Activated naive CD4-positive, alpha-beta T cell treated with anti-CD3 and anti-CD28 coated beads, Interleukin-2, amount 10 ng/mL, durations not matched to agents 7 days and 5 days (primary cell): Measurements from ENCODE around the gene COL5A3.
"Not testable (repeated sequence)": the region's sequence is repeated elsewhere in the genome, so short reads cannot be mapped to it uniquely, and the experiment has no call there.

Experiments used
- CTCF ChIA-PET: fragments of 350-600 bp; sonication (Branson Sonifier 250); formaldehyde crosslinking; loops from one replicate; lab custom pipeline; 2021; ENCODE audit warnings: antibody characterized with exemption; lab: Charles Lee
- DNase-seq: peaks from one replicate; pipeline ENCODE4 v3.0.0-alpha.2; 2020
- H3K27ac Mint-ChIP-seq: one replicate; pipeline ENCODE4 v1.8.0; 2021; ENCODE audit warnings: mild to moderate bottlenecking, moderate library complexity, mixed read lengths
- H3K27me3 Mint-ChIP-seq: one replicate; pipeline ENCODE4 v1.8.0; 2021; ENCODE audit warnings: mild to moderate bottlenecking, mixed read lengths
- H3K36me3 Mint-ChIP-seq: one replicate; pipeline ENCODE4 v1.8.0; 2021; ENCODE audit warnings: mixed read lengths
- H3K4me1 Mint-ChIP-seq: one replicate; pipeline ENCODE4 v1.8.0; 2021; ENCODE audit warnings: mixed read lengths
- H3K4me3 Mint-ChIP-seq: one replicate; pipeline ENCODE4 v1.8.0; 2021; ENCODE audit warnings: mild to moderate bottlenecking, moderate library complexity, mixed read lengths
- H3K9me3 Mint-ChIP-seq: one replicate; pipeline ENCODE4 v1.8.0; 2021; ENCODE audit warnings: mixed read lengths

Gene COL5A3

DNA sequence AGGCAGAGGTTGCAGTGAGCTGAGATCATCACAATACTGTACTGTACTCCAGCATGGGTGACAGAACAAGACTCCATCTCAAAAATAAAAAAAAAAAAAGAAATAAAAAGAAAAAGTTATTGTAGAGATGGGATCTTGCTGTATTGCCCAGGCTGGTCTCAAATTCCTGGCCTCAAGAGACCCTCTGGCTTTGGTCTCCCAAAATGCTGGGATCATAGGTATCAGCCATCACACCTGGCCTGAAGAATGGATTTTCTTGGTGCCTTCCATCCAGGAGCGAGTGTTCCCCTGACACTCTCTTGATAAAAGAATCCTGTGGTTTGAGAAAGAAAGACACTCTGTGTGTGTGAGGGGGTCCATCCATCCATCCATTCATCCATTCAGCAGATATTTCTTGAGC is 78.7 kb downstream of the COL5A3 start:
- H3K4me3 Mint-ChIP-seq: no peak overlapping the region
- peaks cover 3% of the 10 kb centered on the region for H3K9me3 Mint-ChIP-seq
- peaks cover 20% of the 10 kb centered on the region for H3K4me1 Mint-ChIP-seq
- CTCF ChIA-PET: interaction anchor here (0.7 to 6.2 kb wide), 13 partner anchors 9 to 318 kb away, joined by 3 to 66 read pairs (median 4); no protein-coding TSS in a partner anchor
- H3K36me3 Mint-ChIP-seq: peaks cover 3% of the 10 kb centered on the region
- no peak overlapping the region for H3K27ac Mint-ChIP-seq
- peaks cover 70% of the 10 kb centered on the region for H3K27me3 Mint-ChIP-seq
- DNase-seq: no peak

DNA sequence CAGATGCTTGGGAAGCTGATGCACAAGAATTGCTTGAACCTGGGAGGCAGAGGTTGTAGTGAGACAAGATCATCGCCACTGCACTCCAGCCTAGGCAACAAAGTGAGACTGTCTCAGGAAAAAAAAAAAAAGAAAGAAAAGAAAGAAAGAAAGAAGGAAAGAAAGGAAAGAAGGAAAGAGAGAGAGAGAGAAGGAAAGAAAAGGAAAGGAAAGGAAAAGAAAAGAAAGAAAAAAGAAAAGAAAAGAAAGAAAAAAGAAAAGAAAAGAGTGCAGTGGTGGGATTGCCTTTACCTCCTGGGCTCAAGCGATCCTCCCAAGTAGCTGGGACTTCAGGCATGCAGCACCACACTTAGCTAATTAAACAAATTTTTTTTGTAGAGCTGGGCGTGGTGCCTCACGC is 86.9 kb downstream of the COL5A3 start:
- H3K27me3 Mint-ChIP-seq: peaks cover 36% of the 10 kb centered on the region

DNA sequence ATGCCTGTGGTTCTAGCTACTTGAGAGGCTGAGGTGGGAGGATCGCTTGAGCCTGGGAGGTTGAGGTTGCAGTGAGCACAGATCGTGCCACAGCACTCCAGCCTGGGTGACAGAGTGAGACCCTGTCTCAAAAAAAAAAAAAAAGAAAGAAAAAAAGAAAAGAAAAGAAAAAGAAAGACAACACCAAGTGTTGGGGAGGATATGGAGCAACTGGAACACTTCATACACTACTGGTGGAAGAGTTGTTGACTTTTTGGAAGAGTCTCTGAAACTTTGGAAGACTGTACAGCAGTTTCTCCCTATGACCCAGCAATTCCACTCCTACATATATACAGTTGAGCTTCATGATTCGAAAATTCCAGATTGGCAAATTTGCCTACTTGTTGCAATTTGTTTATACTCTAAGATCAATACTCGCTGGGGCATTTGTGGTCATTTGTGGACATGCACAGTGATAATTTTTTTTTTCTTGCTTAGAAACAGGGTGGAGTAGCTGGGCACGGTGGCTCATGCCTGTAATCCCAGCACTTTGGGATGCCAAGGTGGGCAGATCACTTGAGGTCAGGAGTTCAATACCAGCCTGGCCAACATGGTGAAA is 87.4 kb downstream of the COL5A3 start:
- CTCF ChIA-PET: interaction anchor here (1.8 kb wide), 1 partner anchor 8 kb away, joined by 5 read pairs; no protein-coding TSS in a partner anchor
- H3K27ac Mint-ChIP-seq, H3K36me3 Mint-ChIP-seq, H3K4me1 Mint-ChIP-seq, H3K4me3 Mint-ChIP-seq, DNase-seq, H3K9me3 Mint-ChIP-seq: not testable (repeated sequence)
- H3K27me3 Mint-ChIP-seq: peaks cover 35% of the 10 kb centered on the region

More for the DNA sequence above, 86.9 kb downstream of the COL5A3 start:
- no peak for DNase-seq
- CTCF ChIA-PET: no interaction called here
- no peaks in the 10 kb centered on the region for H3K4me1 Mint-ChIP-seq
- no peaks in the 10 kb centered on the region for H3K9me3 Mint-ChIP-seq
- no peak overlapping the region for H3K4me3 Mint-ChIP-seq
- no peak overlapping the region for H3K27ac Mint-ChIP-seq
- H3K36me3 Mint-ChIP-seq: no peaks in the 10 kb centered on the region

DNA sequence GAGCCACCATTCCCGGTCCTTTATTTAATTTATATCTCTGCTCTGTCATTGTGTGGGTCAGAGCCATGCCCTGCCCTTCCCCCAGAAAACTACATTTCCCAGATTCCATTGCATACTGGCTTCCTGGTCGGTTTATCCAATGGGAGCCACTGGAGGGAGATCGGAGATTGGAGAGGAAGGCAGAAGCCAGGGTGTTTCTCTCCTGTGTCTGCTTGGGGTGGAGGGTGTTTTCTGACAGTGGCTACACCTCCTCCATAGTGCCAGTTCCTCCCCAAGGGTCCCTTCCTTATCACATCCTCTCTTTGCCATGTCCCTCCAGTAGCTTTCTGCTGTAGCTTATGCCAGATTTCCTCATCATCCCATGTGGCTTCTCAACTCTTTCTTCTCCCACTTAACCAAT is 93.0 kb downstream of the COL5A3 start:
- DNase-seq: peak; percentile 30
- CTCF ChIA-PET: interaction anchor here (1.5 to 1.8 kb wide), 2 partner anchors 14 to 16 kb away, joined by 4 read pairs; no protein-coding TSS in a partner anchor
- no peak overlapping the region for H3K27ac Mint-ChIP-seq
- no peak overlapping the region for H3K4me3 Mint-ChIP-seq
- no peaks in the 10 kb centered on the region for H3K36me3 Mint-ChIP-seq
- peaks cover 11% of the 10 kb centered on the region for H3K4me1 Mint-ChIP-seq
- no peaks in the 10 kb centered on the region for H3K9me3 Mint-ChIP-seq
- peaks cover 57% of the 10 kb centered on the region for H3K27me3 Mint-ChIP-seq

DNA sequence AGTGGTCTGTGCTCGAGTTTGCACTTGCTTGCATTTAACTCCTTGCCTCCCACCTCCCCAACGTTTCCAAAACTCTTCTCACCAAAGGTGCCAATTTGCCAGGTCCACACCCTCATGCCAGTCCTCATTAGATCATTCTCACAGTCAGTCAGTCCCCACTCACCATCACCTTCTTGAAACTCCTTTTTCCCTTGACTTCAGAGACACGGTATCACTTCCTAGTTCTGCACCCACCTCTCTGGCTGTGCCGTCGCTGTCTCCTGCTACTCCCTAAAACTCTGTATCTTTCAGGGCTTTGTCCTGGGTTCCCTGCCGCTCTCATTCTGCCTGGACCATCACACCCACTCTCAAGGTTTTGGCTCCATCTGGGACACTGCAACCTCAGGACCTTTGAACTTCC is 93.6 kb downstream of the COL5A3 start:
- Mint-ChIP-seq H3K9me3 (no peaks in the 10 kb centered on the region), H3K4me3 (no peak overlapping the region), H3K36me3 (no peaks in the 10 kb centered on the region), H3K27me3 (peaks cover 57% of the 10 kb centered on the region), H3K4me1 (peaks cover 11% of the 10 kb centered on the region), H3K27ac (no peak overlapping the region)
- no peak for DNase-seq
- CTCF ChIA-PET: interaction anchor here (1.1 to 1.8 kb wide), 3 partner anchors 14 to 58 kb away, joined by 3 to 4 read pairs (median 4); no protein-coding TSS in a partner anchor

DNA sequence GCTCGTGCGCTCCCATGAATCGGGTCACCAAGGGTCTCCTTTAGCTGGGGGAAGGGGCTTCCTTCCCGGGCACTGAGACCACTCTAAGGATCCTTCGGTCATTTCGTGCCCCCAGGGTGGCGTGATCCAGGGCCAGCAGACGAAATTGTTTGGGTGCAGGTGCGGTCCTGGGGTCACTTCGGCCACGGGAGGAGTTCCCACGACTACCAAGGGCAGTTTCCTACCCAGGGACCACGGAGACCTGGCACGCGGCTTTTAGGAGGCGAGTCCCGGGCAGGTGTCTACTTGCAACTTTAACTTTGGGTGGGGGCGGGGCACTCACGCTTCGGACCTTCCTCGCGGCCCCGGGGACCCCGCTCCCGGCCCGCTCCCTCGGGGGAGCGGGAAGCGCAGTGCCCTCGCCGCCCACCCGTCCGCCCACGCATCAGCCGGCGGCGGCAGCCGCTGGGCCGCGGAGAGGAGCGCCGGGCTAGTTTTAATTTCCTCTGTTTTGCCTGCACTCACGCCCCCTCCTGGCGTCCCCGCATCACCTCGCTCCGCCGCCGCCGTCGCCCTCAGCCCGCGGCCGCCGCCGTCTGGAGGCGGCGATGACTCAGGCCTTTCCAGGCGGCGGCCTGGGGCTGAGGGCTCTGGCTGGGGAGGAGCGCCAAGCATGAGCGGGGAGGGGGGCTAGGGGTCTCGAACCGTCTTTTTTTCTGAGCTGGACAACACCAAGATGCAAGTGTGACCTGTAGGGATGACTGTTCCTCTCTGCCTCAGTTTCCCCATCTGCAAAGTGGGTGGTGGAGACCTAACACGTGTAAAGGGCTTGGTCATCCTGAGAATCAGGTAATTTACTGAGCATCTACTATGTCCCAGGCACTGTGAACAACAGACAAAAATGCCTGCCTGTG is 95.7 kb downstream of the COL5A3 start:
- Mint-ChIP-seq H3K27ac (no peak overlapping the region), H3K4me3 (peak overlapping the region; percentile 57), H3K9me3 (no peaks in the 10 kb centered on the region), H3K36me3 (no peaks in the 10 kb centered on the region), H3K4me1 (peaks cover 11% of the 10 kb centered on the region), H3K27me3 (peaks cover 52% of the 10 kb centered on the region)
- CTCF ChIA-PET: no interaction called here
- peak; percentile 88 for DNase-seq

DNA sequence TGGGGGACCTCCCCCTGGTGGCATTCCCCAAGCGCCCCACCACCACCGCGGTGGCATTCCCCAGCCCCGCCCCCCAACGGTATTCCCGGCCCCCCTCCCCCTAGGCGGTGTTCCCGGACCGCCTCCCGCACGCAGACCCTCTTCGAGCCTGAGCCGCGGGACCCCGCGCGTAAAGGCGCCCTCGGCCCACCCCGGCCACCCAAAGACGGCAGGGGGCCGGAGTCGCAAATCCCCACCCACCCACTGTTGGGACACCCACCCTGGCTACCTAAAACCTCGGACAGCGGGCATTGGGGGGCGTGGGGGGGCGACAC is 96.3 kb downstream of the COL5A3 start:
- H3K9me3 Mint-ChIP-seq: no peaks in the 10 kb centered on the region
- no peaks in the 10 kb centered on the region for H3K36me3 Mint-ChIP-seq
- CTCF ChIA-PET: no interaction called here
- H3K27ac Mint-ChIP-seq: no peak overlapping the region
- DNase-seq: no peak
- peaks cover 55% of the 10 kb centered on the region for H3K27me3 Mint-ChIP-seq
- peaks cover 11% of the 10 kb centered on the region for H3K4me1 Mint-ChIP-seq
- peak overlapping the region; percentile 57 for H3K4me3 Mint-ChIP-seq

DNA sequence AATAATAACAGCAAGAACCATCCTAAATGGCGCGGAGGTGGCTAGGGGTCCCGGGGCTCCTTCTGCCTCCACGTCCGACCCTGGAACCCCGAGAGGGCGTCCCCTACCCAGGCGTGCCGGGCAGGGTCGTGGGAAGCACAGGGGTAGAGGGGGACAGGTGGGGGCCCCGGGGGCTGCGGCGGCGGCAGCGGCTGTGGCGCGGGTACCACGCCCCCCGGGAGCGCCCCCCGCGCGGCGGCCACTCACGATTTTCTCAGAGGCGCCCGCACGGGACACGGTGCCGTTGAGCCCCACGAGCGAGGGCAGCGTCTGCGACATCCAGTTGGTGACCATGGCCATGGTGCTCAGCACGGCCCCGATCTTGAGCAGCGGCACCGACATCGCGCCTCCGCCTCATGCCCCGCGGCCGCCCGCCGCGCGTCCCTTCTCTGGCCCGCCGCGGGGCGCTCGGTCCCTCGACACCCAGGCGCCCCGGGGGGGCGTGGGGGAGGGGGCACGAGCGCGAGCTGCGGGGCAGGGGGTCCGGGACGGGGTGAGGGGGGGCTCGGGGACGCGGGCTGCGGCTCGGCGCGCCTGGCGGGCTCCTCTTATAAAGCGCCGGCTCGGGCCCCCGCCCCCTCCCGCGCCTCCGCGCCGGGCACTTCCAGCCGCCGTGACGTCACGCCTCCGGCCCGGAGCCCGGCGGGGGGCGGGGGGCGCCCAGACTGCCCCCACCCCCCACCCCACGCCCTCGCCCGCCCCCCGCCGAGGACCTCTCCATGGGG is 96.9 kb downstream of the COL5A3 start:
- Mint-ChIP-seq H3K27ac (no peak overlapping the region), H3K4me1 (peaks cover 11% of the 10 kb centered on the region), H3K4me3 (peak overlapping the region; percentile 56), H3K36me3 (no peaks in the 10 kb centered on the region), H3K9me3 (no peaks in the 10 kb centered on the region), H3K27me3 (peaks cover 55% of the 10 kb centered on the region)
- CTCF ChIA-PET: no interaction called here
- peak; percentile 24 for DNase-seq

DNA sequence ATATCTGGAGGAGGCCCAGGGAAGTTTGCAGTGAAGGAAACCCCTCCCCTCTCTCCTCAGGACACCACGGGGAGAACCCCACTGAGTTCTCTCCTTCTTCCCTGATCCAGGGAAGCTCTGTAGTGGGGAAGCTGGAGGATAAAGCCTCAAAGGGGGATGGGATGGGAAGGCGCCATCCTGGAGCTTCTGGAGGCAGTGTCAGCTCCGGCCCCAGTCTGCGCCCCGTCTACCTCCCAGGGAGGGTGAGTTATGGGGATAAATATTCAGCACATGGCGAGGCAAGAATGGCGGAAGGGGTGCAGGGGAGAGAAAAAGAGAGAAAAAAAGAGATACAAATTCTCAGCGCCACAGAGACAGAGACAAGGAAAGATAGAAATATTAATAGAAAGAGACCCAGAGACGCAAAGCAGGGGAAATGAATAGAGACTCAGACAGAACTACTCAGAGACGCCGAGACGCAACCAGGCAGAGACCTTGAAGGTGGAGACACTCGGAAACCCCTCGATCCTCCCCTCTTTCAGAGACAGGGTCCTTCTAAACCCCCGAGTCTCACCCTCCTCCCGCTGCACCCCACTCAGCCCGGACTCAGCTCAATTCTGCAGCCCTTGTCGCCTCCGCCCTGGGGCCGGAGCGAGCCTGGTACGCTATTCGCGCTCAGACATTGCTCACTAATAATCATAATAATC is 97.6 kb downstream of the COL5A3 start:
- CTCF ChIA-PET: no interaction called here
- peaks cover 11% of the 10 kb centered on the region for H3K4me1 Mint-ChIP-seq
- H3K36me3 Mint-ChIP-seq: no peaks in the 10 kb centered on the region
- peak overlapping the region; percentile 56 for H3K4me3 Mint-ChIP-seq
- H3K9me3 Mint-ChIP-seq: no peaks in the 10 kb centered on the region
- DNase-seq: no peak
- H3K27ac Mint-ChIP-seq: no peak overlapping the region
- peaks cover 53% of the 10 kb centered on the region for H3K27me3 Mint-ChIP-seq

DNA sequence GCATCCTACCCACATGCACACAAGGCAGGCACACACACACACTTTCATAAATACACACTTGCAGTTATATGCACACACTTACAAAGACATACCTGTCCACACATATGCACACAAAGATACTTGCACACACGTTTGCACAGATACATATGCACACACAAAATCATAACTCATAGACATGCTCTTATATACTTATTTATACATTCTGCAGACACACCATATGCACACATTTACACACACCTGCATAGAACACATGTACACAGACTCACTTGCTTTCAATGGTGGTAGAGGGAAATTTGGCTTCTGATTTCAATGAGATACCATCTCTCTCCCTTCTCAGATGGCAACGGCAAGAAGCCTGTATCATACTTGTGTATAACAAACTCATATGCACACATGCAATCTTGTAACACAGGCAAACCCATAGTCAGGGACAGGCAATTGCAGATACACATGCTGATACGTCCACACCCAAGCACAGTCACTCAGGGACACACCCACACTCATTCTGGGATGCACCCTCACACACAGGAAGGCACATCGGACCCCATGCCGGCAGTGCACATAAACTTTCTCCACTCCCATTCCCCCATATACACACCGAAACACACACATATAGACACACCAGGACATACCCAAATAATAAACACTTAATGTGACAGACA is 98.6 kb downstream of the COL5A3 start:
- no peak overlapping the region for H3K27ac Mint-ChIP-seq
- peaks cover 46% of the 10 kb centered on the region for H3K27me3 Mint-ChIP-seq
- no peak overlapping the region for H3K4me3 Mint-ChIP-seq
- no peaks in the 10 kb centered on the region for H3K9me3 Mint-ChIP-seq
- no peaks in the 10 kb centered on the region for H3K36me3 Mint-ChIP-seq
- CTCF ChIA-PET: no interaction called here
- no peak for DNase-seq
- H3K4me1 Mint-ChIP-seq: peaks cover 7% of the 10 kb centered on the region

DNA sequence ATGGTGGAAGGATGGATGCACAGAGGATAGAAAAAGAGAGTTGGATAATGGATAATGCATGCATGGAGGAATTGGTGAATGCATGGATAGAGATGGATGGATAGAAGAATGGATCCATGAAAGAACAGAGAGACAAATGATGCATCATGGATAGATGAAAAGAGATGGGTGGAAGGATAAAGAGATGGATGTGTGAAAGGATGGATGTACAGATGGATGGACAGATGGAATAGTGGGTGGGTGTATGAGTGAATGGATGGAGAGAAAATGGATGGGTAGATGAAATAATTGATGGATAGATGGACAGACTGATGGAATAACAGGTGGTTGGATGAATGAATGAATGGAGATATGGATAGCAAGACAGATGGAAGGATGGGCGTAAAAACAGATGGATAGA is 99.7 kb downstream of the COL5A3 start:
- Mint-ChIP-seq H3K36me3 (no peaks in the 10 kb centered on the region), H3K27me3 (peaks cover 38% of the 10 kb centered on the region), H3K27ac (no peak overlapping the region), H3K4me1 (peaks cover 7% of the 10 kb centered on the region), H3K4me3 (no peak overlapping the region), H3K9me3 (no peaks in the 10 kb centered on the region)
- CTCF ChIA-PET: no interaction called here
- DNase-seq: no peak
